ENCODE data around the gene TLK2.

TLK2 gene

GRCh38 chr17:62658136-62658920, 179.7 kb downstream of the TLK2 start:
- no peak for FAIRE-seq

GRCh38 chr17:62660629-62661118, 182.0 kb downstream of the TLK2 start:
- no peak for FAIRE-seq

GRCh38 chr17:62661337-62661736, 182.7 kb downstream of the TLK2 start:
- FAIRE-seq = no peak

GRCh38 chr17:62662855-62663254, 184.2 kb downstream of the TLK2 start:
- FAIRE-seq = no peak

Measured in endometrium (tissue), 2 donors.